ENCODE data around the gene GAL.

DNA sequence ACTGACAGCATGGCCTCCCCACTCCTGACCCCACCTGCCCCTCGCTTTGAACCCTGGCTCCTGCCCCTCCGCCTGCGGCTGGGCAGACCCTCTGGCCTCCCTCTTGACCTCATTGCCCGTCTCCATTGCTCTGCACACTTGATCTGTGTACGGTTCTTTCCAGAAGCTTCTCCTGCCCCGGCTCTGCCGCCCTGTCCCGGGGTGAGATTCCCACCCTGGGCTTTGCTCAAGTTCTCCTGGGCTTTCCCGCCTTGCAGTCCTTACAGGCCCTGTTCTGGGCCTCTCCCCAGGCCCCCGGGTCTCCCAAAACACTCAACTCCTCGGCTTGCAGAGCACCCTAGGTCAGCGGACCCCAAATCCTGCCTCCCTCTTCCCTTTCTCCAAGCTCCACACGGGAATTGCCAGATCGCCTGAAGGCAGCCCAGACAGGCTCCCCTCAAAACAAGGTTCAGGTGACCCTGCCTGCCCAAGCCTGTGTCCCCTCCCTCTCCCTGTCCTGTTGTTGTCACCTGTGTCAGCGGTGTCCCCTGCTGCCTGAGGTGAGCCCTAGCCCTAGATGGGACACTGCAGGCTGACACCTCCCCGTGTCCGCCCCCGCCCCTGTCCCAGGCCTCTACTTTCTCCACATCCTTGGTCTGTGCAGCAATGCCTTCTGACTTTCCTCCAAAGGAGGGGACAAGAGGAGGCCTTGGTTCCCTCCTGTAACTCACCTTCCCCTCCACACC, 1.5 kb downstream of the GAL start:
- TF ChIP-seq, protein P1, sequence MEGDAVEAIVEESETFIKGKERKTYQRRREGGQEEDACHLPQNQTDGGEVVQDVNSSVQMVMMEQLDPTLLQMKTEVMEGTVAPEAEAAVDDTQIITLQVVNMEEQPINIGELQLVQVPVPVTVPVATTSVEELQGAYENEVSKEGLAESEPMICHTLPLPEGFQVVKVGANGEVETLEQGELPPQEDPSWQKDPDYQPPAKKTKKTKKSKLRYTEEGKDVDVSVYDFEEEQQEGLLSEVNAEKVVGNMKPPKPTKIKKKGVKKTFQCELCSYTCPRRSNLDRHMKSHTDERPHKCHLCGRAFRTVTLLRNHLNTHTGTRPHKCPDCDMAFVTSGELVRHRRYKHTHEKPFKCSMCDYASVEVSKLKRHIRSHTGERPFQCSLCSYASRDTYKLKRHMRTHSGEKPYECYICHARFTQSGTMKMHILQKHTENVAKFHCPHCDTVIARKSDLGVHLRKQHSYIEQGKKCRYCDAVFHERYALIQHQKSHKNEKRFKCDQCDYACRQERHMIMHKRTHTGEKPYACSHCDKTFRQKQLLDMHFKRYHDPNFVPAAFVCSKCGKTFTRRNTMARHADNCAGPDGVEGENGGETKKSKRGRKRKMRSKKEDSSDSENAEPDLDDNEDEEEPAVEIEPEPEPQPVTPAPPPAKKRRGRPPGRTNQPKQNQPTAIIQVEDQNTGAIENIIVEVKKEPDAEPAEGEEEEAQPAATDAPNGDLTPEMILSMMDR (conservative IDR thresholded peaks at IDR 0.05; ENCODE audit: low read length): no peak
- no peak for TF ChIP-seq EZH2phosphoT487 (IDR thresholded peaks at IDR 0.05; ENCODE audit: borderline replicate concordance)
